Neural cell (in vitro differentiated cells): Measurements from ENCODE around the gene ARHGAP25.

ENCODE experiments used
- EP300 ChIP-seq: fragments of 450-650 bp; conservative IDR thresholded peaks from 2 replicates; pipeline ENCODE4 v1.6.1; 2014; ENCODE audit warnings: antibody characterized with exemption, mild to moderate bottlenecking, moderate library complexity; ENCODE audit not compliant: poor library complexity, severe bottlenecking
- POLR2AphosphoS5 ChIP-seq: IDR thresholded peaks from 2 replicates; pipeline ENCODE4 v1.6.1; 2012
- SMC3 ChIP-seq: fragments of 450-650 bp; conservative IDR thresholded peaks from 2 replicates; pipeline ENCODE4 v1.6.1; 2014; ENCODE audit warnings: antibody characterized with exemption, mild to moderate bottlenecking, moderate library complexity; ENCODE audit not compliant: poor library complexity
- TAF1 ChIP-seq: IDR thresholded peaks from 2 replicates; pipeline ENCODE4 v1.6.1; 2012; ENCODE audit warnings: low read depth
- TF ChIP-seq, protein P1 (sequence below): fragments of 450-650 bp; IDR thresholded peaks from 2 replicates; pipeline ENCODE4 v1.5.1; 2014; ENCODE audit warnings: antibody characterized with exemption, mild to moderate bottlenecking, moderate library complexity; ENCODE audit not compliant: poor library complexity, severe bottlenecking

GRCh38 chr2:68727683-68728375 is 6.8 kb upstream of the ARHGAP25 start:
- TF ChIP-seq, protein P1, sequence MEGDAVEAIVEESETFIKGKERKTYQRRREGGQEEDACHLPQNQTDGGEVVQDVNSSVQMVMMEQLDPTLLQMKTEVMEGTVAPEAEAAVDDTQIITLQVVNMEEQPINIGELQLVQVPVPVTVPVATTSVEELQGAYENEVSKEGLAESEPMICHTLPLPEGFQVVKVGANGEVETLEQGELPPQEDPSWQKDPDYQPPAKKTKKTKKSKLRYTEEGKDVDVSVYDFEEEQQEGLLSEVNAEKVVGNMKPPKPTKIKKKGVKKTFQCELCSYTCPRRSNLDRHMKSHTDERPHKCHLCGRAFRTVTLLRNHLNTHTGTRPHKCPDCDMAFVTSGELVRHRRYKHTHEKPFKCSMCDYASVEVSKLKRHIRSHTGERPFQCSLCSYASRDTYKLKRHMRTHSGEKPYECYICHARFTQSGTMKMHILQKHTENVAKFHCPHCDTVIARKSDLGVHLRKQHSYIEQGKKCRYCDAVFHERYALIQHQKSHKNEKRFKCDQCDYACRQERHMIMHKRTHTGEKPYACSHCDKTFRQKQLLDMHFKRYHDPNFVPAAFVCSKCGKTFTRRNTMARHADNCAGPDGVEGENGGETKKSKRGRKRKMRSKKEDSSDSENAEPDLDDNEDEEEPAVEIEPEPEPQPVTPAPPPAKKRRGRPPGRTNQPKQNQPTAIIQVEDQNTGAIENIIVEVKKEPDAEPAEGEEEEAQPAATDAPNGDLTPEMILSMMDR: no peak
- TF ChIP-seq SMC3 (no peak), EP300 (no peak), TAF1 (no peak), POLR2AphosphoS5 (no peak)
